Activated CD4-positive, alpha-beta T cell treated with anti-CD3 and anti-CD28 coated beads for 36 hours (primary cell): ENCODE data around the gene RALGAPB. TPM values are rescaled to one million over a fixed set of nuclear protein-coding genes. Genes with fewer than 3 reads are reported as not detected.

Source experiments
- ATAC-seq: fragments of 200-7000 bp; cut with Tn5 transposase; one replicate; pipeline ENCODE4 v1.10.0; 2021; ENCODE audit warnings: mild to moderate bottlenecking, moderate library complexity
- CTCF ChIA-PET: fragments of 350-600 bp; sonication (Branson Sonifier 250); formaldehyde crosslinking; loops from one replicate; lab custom pipeline; 2021; ENCODE audit warnings: antibody characterized with exemption; lab: Charles Lee
- POLR2A ChIA-PET: fragments of 350-600 bp; sonication (Branson Sonifier 250); formaldehyde crosslinking; loops from one replicate; lab custom pipeline; 2021; ENCODE audit warnings: antibody characterized with exemption, inconsistent platforms; lab: Charles Lee
- DNase-seq: peaks from one replicate; pipeline ENCODE4 v3.0.0-alpha.2; 2020
- H3K27ac Mint-ChIP-seq: one replicate; pipeline ENCODE4 v1.8.0; 2021; ENCODE audit warnings: mixed read lengths
- H3K27me3 Mint-ChIP-seq: one replicate; pipeline ENCODE4 v1.8.0; 2021; ENCODE audit warnings: mixed read lengths
- H3K36me3 Mint-ChIP-seq: one replicate; pipeline ENCODE4 v1.8.0; 2021; ENCODE audit warnings: low read depth, mixed read lengths
- H3K4me1 Mint-ChIP-seq: one replicate; pipeline ENCODE4 v1.8.0; 2021; ENCODE audit warnings: mixed read lengths
- H3K4me3 Mint-ChIP-seq: one replicate; pipeline ENCODE4 v1.8.0; 2021; ENCODE audit warnings: mild to moderate bottlenecking, moderate library complexity, mixed read lengths
- H3K9me3 Mint-ChIP-seq: one replicate; pipeline ENCODE4 v1.8.0; 2021; ENCODE audit warnings: low read depth, mixed read lengths
- intact Hi-C, 2 experiments: fragments of 100-400 bp; cut with DNase I in 1 of 2; cut with micrococcal nuclease in 1 of 2; formaldehyde crosslinking; loops; one replicate each; pipeline versions ENCODE4 v1.14.2 to v1.15.1; 2022 to 2024; cut with DNase I, micrococcal nuclease
- total RNA-seq, 2 experiments: library from RNA; stranded (reverse); gene quantifications; one replicate each; pipeline ENCODE4 v1.2.3, GENCODE V29; 2021

RALGAPB gene
- total RNA-seq, result 10 to 100 TPM; 23.5 to 27.1 TPM

- Mint-ChIP-seq H3K9me3 (peaks cover 5% of the 10 kb centered on the region), H3K4me1 (peaks cover 38% of the 10 kb centered on the region), H3K4me3 (peak within 1 kb of the TSS; percentile 85), H3K27me3 (no peaks in the 10 kb centered on the region), H3K27ac (peak within 1 kb of the TSS; percentile 79), H3K36me3 (peaks cover 4% of the 10 kb centered on the region)
- POLR2A ChIA-PET, result interaction anchor here (0.7 to 2.5 kb wide), 4 partner anchors 27 to 54 kb away, joined by 3 to 35 read pairs (median 7); partner anchors contain the start of gene SNHG17
- DNase-seq, result peak; percentile 99
- intact Hi-C loops, result loop anchor here (1.0 kb wide), 6 partner anchors 26 to 1293 kb away; partner anchors contain the start of genes SNHG17 (in 2 of the 2), ACTR5 (in 1 of the 2), DHX35 (in 1 of the 2) and MROH8 (in 1 of the 2)
- CTCF ChIA-PET, result interaction anchor here (0.6 to 2.6 kb wide), 13 partner anchors 9 to 1278 kb away, joined by 3 to 21 read pairs (median 5); partner anchors contain the start of gene SNHG17
- peak; percentile 96 for ATAC-seq
Observed at GRCh38 chr20:38472513-38473366, at the start of gene RALGAPB. RALGAPB (plus strand) TSS chr20:38472843; CDS start chr20:38488433, 15,590 bp downstream.

- ChIA-PET CTCF (interaction anchor here (1.1 kb wide), 1 partner anchor 23 kb away, joined by 5 read pairs; no protein-coding TSS in a partner anchor), POLR2A (interaction anchor here (1.1 to 4.2 kb wide), 2 partner anchors 8 to 11 kb away, joined by 8 to 34 read pairs; partner anchors contain the start of gene SNHG17)
- Mint-ChIP-seq H3K9me3 (no peaks in the 10 kb centered on the region), H3K36me3 (peaks cover 86% of the 10 kb centered on the region), H3K4me3 (no peak overlapping the region), H3K4me1 (peaks cover 33% of the 10 kb centered on the region), H3K27ac (no peak overlapping the region), H3K27me3 (no peaks in the 10 kb centered on the region)
- DNase-seq (no peak), ATAC-seq (no peak)
- intact Hi-C loops, result no loop called here
Observed at GRCh38 chr20:38423541-38423940, 49.1 kb upstream of the RALGAPB start.

GRCh38 chr20:38424401-38424800, 48.2 kb upstream of the RALGAPB start:
- Mint-ChIP-seq H3K4me3 (no peak overlapping the region), H3K4me1 (peaks cover 41% of the 10 kb centered on the region), H3K27me3 (no peaks in the 10 kb centered on the region), H3K36me3 (peaks cover 87% of the 10 kb centered on the region), H3K9me3 (no peaks in the 10 kb centered on the region), H3K27ac (peak overlapping the region; percentile 61)
- ATAC-seq (no peak), DNase-seq (no peak)
- CTCF ChIA-PET, result interaction anchor here (1.1 to 3.1 kb wide), 2 partner anchors 10 to 22 kb away, joined by 5 to 15 read pairs; partner anchors contain the start of gene SNHG17
- intact Hi-C loops, result no loop called here
- POLR2A ChIA-PET, result interaction anchor here (2.2 to 4.2 kb wide), 2 partner anchors 10 to 22 kb away, joined by 13 to 34 read pairs; partner anchors contain the start of gene SNHG17

- ATAC-seq, result peak; percentile 85
- intact Hi-C loops, result no loop called here
- no peaks in the 10 kb centered on the region for H3K27me3 Mint-ChIP-seq
- ChIA-PET POLR2A (interaction anchor here (0.6 to 4.2 kb wide), 3 partner anchors 8 to 494 kb away, joined by 7 to 34 read pairs (median 13); partner anchors contain the start of gene SNHG17), CTCF (interaction anchor here (0.7 to 3.1 kb wide), 3 partner anchors 8 to 42 kb away, joined by 3 to 15 read pairs (median 3); partner anchors contain the start of gene SNHG17)
- H3K36me3 Mint-ChIP-seq, result peaks cover 82% of the 10 kb centered on the region
- DNase-seq, result peak; percentile 53
- peak overlapping the region; percentile 14 for H3K27ac Mint-ChIP-seq
- H3K9me3 Mint-ChIP-seq, result no peaks in the 10 kb centered on the region
- H3K4me3 Mint-ChIP-seq, result no peak overlapping the region
- H3K4me1 Mint-ChIP-seq, result peaks cover 53% of the 10 kb centered on the region
Observed at GRCh38 chr20:38426006-38426897, 46.4 kb upstream of the RALGAPB start.

GRCh38 chr20:38427655-38428023, 45.0 kb upstream of the RALGAPB start:
- peaks cover 65% of the 10 kb centered on the region for H3K4me1 Mint-ChIP-seq
- intact Hi-C loops, result no loop called here
- ChIA-PET POLR2A (no interaction called here), CTCF (interaction anchor here (1.0 kb wide), 1 partner anchor 18 kb away, joined by 4 read pairs; no protein-coding TSS in a partner anchor)
- DNase-seq (no peak), ATAC-seq (no peak)
- H3K27ac Mint-ChIP-seq, result peak overlapping the region; percentile 14
- H3K4me3 Mint-ChIP-seq, result no peak overlapping the region
- no peaks in the 10 kb centered on the region for H3K9me3 Mint-ChIP-seq
- H3K27me3 Mint-ChIP-seq, result no peaks in the 10 kb centered on the region
- H3K36me3 Mint-ChIP-seq, result peaks cover 82% of the 10 kb centered on the region

- intact Hi-C loops, result no loop called here
- DNase-seq, result no peak
- ChIA-PET CTCF (interaction anchor here (0.8 to 1.0 kb wide), 2 partner anchors 17 to 19 kb away, joined by 4 read pairs; no protein-coding TSS in a partner anchor), POLR2A (interaction anchor here (0.7 to 1.4 kb wide), 3 partner anchors 11 to 78 kb away, joined by 3 to 10 read pairs (median 4); no protein-coding TSS in a partner anchor)
- H3K4me1 Mint-ChIP-seq, result peaks cover 77% of the 10 kb centered on the region
- H3K27ac Mint-ChIP-seq, result peak overlapping the region; percentile 72
- ATAC-seq, result no peak
- H3K4me3 Mint-ChIP-seq, result no peak overlapping the region
- H3K9me3 Mint-ChIP-seq, result no peaks in the 10 kb centered on the region
- H3K27me3 Mint-ChIP-seq, result no peaks in the 10 kb centered on the region
- peaks cover 87% of the 10 kb centered on the region for H3K36me3 Mint-ChIP-seq
Observed at GRCh38 chr20:38428800-38429199, 43.8 kb upstream of the RALGAPB start.

- H3K9me3 Mint-ChIP-seq, result no peaks in the 10 kb centered on the region
- no peak for ATAC-seq
- H3K36me3 Mint-ChIP-seq, result peaks cover 90% of the 10 kb centered on the region
- no peaks in the 10 kb centered on the region for H3K27me3 Mint-ChIP-seq
- no peak for DNase-seq
- POLR2A ChIA-PET, result interaction anchor here (0.7 to 1.4 kb wide), 3 partner anchors 11 to 78 kb away, joined by 3 to 10 read pairs (median 4); no protein-coding TSS in a partner anchor
- H3K4me1 Mint-ChIP-seq, result peaks cover 76% of the 10 kb centered on the region
- H3K4me3 Mint-ChIP-seq, result no peak overlapping the region
- H3K27ac Mint-ChIP-seq, result peak overlapping the region; percentile 72
- CTCF ChIA-PET, result interaction anchor here (0.7 to 1.3 kb wide), 2 partner anchors 17 to 220 kb away, joined by 3 read pairs; no protein-coding TSS in a partner anchor
- intact Hi-C loops, result no loop called here
Observed at GRCh38 chr20:38429301-38429700, 43.3 kb upstream of the RALGAPB start.

GRCh38 chr20:38430679-38431325, 41.8 kb upstream of the RALGAPB start:
- no peak for DNase-seq
- intact Hi-C loops, result loop anchor here in 1 of 2 experiments (10.0 kb wide), 1 partner anchor 906 kb away; the partner anchor contains the start of genes BLCAP and NNAT
- CTCF ChIA-PET, result interaction anchor here (1.3 to 4.9 kb wide), 3 partner anchors 15 to 43 kb away, joined by 3 to 101 read pairs (median 9); partner anchors contain the start of gene RALGAPB
- Mint-ChIP-seq H3K4me1 (peaks cover 79% of the 10 kb centered on the region), H3K4me3 (no peak overlapping the region), H3K9me3 (no peaks in the 10 kb centered on the region), H3K27ac (peak overlapping the region; percentile 51), H3K36me3 (peaks cover 88% of the 10 kb centered on the region), H3K27me3 (no peaks in the 10 kb centered on the region)
- POLR2A ChIA-PET, result interaction anchor here (1.3 kb wide), 1 partner anchor 8 kb away, joined by 8 read pairs; no protein-coding TSS in a partner anchor
- no peak for ATAC-seq

GRCh38 chr20:38432292-38432691, 40.4 kb upstream of the RALGAPB start:
- peak overlapping the region; percentile 97 for H3K4me3 Mint-ChIP-seq
- POLR2A ChIA-PET, result interaction anchor here (0.6 to 4.3 kb wide), 7 partner anchors 9 to 546 kb away, joined by 3 to 35 read pairs (median 5); partner anchors contain the start of gene RALGAPB
- peaks cover 65% of the 10 kb centered on the region for H3K4me1 Mint-ChIP-seq
- CTCF ChIA-PET, result interaction anchor here (2.5 to 4.9 kb wide), 2 partner anchors 14 to 41 kb away, joined by 9 to 101 read pairs; partner anchors contain the start of gene RALGAPB
- no peak for ATAC-seq
- peak overlapping the region; percentile 98 for H3K27ac Mint-ChIP-seq
- no peak for DNase-seq
- no peaks in the 10 kb centered on the region for H3K27me3 Mint-ChIP-seq
- intact Hi-C loops, result loop anchor here in 1 of 2 experiments (10.0 kb wide), 1 partner anchor 907 kb away; the partner anchor contains the start of genes BLCAP and NNAT
- no peaks in the 10 kb centered on the region for H3K9me3 Mint-ChIP-seq
- H3K36me3 Mint-ChIP-seq, result peaks cover 73% of the 10 kb centered on the region
